ENCODE measurements around the gene GCLC.

DNA sequence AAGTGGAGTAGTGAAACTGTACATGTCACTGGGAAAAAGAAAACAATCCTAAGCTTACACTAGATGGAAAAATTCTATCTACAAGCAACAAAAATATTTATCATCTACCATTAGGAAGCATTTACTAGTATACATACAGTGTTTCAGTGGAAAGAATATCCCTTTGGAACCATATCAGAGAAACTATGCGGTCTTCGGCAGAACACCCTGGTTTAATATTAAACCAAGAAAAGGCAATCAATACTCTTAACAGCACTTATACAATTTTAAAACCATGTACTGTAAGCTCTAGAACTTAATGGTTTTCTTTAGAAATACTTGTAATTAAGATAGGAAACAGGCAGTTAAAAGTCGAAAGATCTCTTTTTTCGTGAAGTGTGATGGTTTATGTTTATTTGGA lies 32.3 kb downstream of the GCLC start:
- TF ChIP-seq HDGF (IDR thresholded peaks at IDR 0.05; ENCODE audit: borderline replicate concordance) = no peak
- TF ChIP-seq FOXK2 (IDR thresholded peaks at IDR 0.05) = no peak
- TF ChIP-seq FOXA1 (IDR thresholded peaks at IDR 0.05) = no peak
- no peak for TF ChIP-seq CTBP1 (IDR thresholded peaks at IDR 0.05; ENCODE audit: borderline replicate concordance)
- no peak for TF ChIP-seq ZNF384 (IDR thresholded peaks at IDR 0.05)
- TF ChIP-seq FOXM1 (IDR thresholded peaks at IDR 0.05; ENCODE audit: borderline replicate concordance) = no peak
- TF ChIP-seq TARDBP (IDR thresholded peaks at IDR 0.05) = no peak
- TF ChIP-seq, protein P1, sequence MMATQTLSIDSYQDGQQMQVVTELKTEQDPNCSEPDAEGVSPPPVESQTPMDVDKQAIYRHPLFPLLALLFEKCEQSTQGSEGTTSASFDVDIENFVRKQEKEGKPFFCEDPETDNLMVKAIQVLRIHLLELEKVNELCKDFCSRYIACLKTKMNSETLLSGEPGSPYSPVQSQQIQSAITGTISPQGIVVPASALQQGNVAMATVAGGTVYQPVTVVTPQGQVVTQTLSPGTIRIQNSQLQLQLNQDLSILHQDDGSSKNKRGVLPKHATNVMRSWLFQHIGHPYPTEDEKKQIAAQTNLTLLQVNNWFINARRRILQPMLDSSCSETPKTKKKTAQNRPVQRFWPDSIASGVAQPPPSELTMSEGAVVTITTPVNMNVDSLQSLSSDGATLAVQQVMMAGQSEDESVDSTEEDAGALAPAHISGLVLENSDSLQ (IDR thresholded peaks at IDR 0.05) = no peak
- no peak for TF ChIP-seq BHLHE40 (IDR thresholded peaks at IDR 0.05; ENCODE audit: borderline replicate concordance)
- TF ChIP-seq ELF4 (IDR thresholded peaks at IDR 0.05) = no peak
- TF ChIP-seq LEF1 (IDR thresholded peaks at IDR 0.05; ENCODE audit: borderline replicate concordance) = no peak
- TF ChIP-seq SUZ12 (IDR thresholded peaks at IDR 0.05) = no peak
- TF ChIP-seq SP1 (IDR thresholded peaks at IDR 0.05) = no peak
